HepG2 (cell line): ENCODE data around the gene FGFR4. TPM values are rescaled to one million over a fixed set of nuclear protein-coding genes. Genes with fewer than 3 reads are reported as not detected.

Experiments used
- ATAC-seq: fragments of 200-7000 bp; cut with Tn5 transposase; 3 replicates; pipeline ENCODE4 v1.9.1; 2020; ENCODE audit warnings: mild to moderate bottlenecking, moderate library complexity
- BruUV-seq: library from RNA; stranded (reverse); fragments of 400-500 nt; replicated peaks from 2 replicates; lab custom pipeline; 2021; lab: Mats Ljungman, UMichigan
- CTCF ChIA-PET: fragments of 300-600 bp; formaldehyde crosslinking; extraction: SDS; loops from one replicate; lab custom pipeline; 2021; ENCODE audit warnings: low total read pairs, inconsistent platforms, low intra/inter-chr PET ratio; lab: Yijun Ruan, JAX
- POLR2A ChIA-PET: fragments of 350-600 bp; sonication (Branson Sonifier 250); formaldehyde crosslinking; loops from one replicate; lab custom pipeline; 2020; ENCODE audit warnings: antibody characterized with exemption, inconsistent platforms; lab: Yijun Ruan, JAX
- DNase-seq: peaks from one replicate; pipeline ENCODE4 v3.0.0-alpha.2; 2015; ENCODE audit warnings: low spot score
- FAIRE-seq: peaks from 3 replicates; lab custom pipeline; 2011; peaks lifted over from hg19 to GRCh38; lab: Jason Lieb, UNC
- H2AFZ ChIP-seq: one replicate; pipeline ENCODE4 v1.6.1; 2011; ENCODE audit warnings: low read length, inconsistent platforms
- H3K27ac ChIP-seq: fragments of 300-600 bp; 3 replicates; pipeline ENCODE4 v1.8.0; 2011; ENCODE audit warnings: mixed run types, mild to moderate bottlenecking, mixed read lengths, low read length, inconsistent platforms; ENCODE audit not compliant: insufficient read depth; ENCODE audit errors: extremely low read length
- H3K27me3 ChIP-seq, 2 experiments: fragments of 200-600 bp in 1 of 2; 2 replicates in 1 of 2; 3 replicates in 1 of 2; pipeline versions ENCODE4 v1.6.0 to v1.8.0; 2011; ENCODE audit warnings: low read length in 2 of 2, mild to moderate bottlenecking in 2 of 2, moderate library complexity in 2 of 2, inconsistent platforms in 1 of 2; ENCODE audit not compliant: insufficient read depth in 2 of 2, control insufficient read depth in 1 of 2
- H3K36me3 ChIP-seq, 2 experiments: fragments of 200-600 bp in 1 of 2; replicated peaks in 1 of 2; 2 replicates in 1 of 2; 3 replicates in 1 of 2; pipeline versions ENCODE4 v1.5.1 to v1.8.0; 2011; ENCODE audit warnings: low read length in 2 of 2, inconsistent platforms in 1 of 2; ENCODE audit not compliant: insufficient read depth in 2 of 2, control insufficient read depth in 1 of 2
- H3K4me1 ChIP-seq: 2 replicates; pipeline ENCODE4 v1.5.1; 2012; ENCODE audit warnings: low read length, inconsistent platforms; ENCODE audit not compliant: insufficient read depth
- H3K4me2 ChIP-seq: 2 replicates; pipeline ENCODE4 v1.6.0; 2011; ENCODE audit warnings: low read depth, low read length, inconsistent platforms
- H3K4me3 ChIP-seq, 3 experiments: fragments of 200-600 bp in 1 of 3; sonication (generic), shearing (Covaris generic) in 1 of 3; replicated peaks in 1 of 3; 2 replicates each; pipeline ENCODE4 v1.5.1; 2011 to 2016; ENCODE audit warnings: low read length in 3 of 3, inconsistent platforms in 2 of 3, low read depth in 2 of 3, mild to moderate bottlenecking in 2 of 3, control low read depth in 1 of 3, mixed read lengths in 1 of 3; ENCODE audit not compliant: insufficient read depth in 1 of 3
- H3K79me2 ChIP-seq: one replicate; pipeline ENCODE4 v1.6.1; 2011; ENCODE audit warnings: low read length, inconsistent platforms; ENCODE audit not compliant: insufficient read depth
- H3K9ac ChIP-seq: 2 replicates; pipeline ENCODE4 v1.6.0; 2011; ENCODE audit warnings: mild to moderate bottlenecking, low read depth, low read length, inconsistent platforms; ENCODE audit not compliant: insufficient read depth
- H3K9me3 ChIP-seq: 2 replicates; pipeline ENCODE4 v1.5.1; 2012; ENCODE audit warnings: mild to moderate bottlenecking, low read length
- H4K20me1 ChIP-seq: 2 replicates; pipeline ENCODE4 v1.6.0; 2011; ENCODE audit warnings: inconsistent platforms, mild to moderate bottlenecking, low read length, moderate library complexity; ENCODE audit not compliant: insufficient read depth
- AGO1 ChIP-seq: fragments of 200-400 bp; formaldehyde crosslinking; IDR thresholded peaks from 2 replicates; pipeline ENCODE4 v1.6.1; 2017; ENCODE audit warnings: mild to moderate bottlenecking, low read depth, low read length, moderate library complexity; ENCODE audit not compliant: poor library complexity, severe bottlenecking
- HNRNPH1 ChIP-seq: fragments of 200-400 bp; formaldehyde crosslinking; optimal IDR thresholded peaks from 2 replicates; pipeline ENCODE3; 2017; ENCODE audit warnings: mild to moderate bottlenecking, low read depth, low read length
- HNRNPL ChIP-seq: fragments of 200-400 bp; formaldehyde crosslinking; IDR thresholded peaks from 2 replicates; pipeline ENCODE4 v1.6.1; 2017; ENCODE audit warnings: mild to moderate bottlenecking, low read depth, low read length
- JUND ChIP-seq: sonication (generic); formaldehyde crosslinking; IDR thresholded peaks from 2 replicates; pipeline ENCODE4 v1.8.0; 2022; ENCODE audit warnings: mild to moderate bottlenecking, missing genetic modification reagents
- KDM2A ChIP-seq: sonication (generic); formaldehyde crosslinking; IDR thresholded peaks from 2 replicates; pipeline ENCODE4 v1.4.0; 2020; ENCODE audit warnings: low read depth, missing genetic modification reagents, borderline replicate concordance
- MBD4 ChIP-seq: IDR thresholded peaks from 2 replicates; pipeline ENCODE4 v1.6.1; 2012; ENCODE audit warnings: low read length, inconsistent platforms, borderline replicate concordance
- POLR2AphosphoS2 ChIP-seq: IDR thresholded peaks from 2 replicates; pipeline ENCODE4 v1.6.1; 2011; ENCODE audit warnings: low read depth, low read length, improper control_type of control experiment
- POLR2AphosphoS5 ChIP-seq: IDR thresholded peaks from 2 replicates; pipeline ENCODE4 v1.6.1; 2012; ENCODE audit warnings: low read depth, low read length
- POLR2G ChIP-seq: fragments of 200-400 bp; formaldehyde crosslinking; IDR thresholded peaks from 2 replicates; pipeline ENCODE4 v1.6.1; 2018; ENCODE audit warnings: mild to moderate bottlenecking, low read depth, low read length, moderate library complexity
- RBFOX2 ChIP-seq: fragments of 200-400 bp; formaldehyde crosslinking; IDR thresholded peaks from 2 replicates; pipeline ENCODE4 v1.6.1; 2017; ENCODE audit warnings: low read depth, mild to moderate bottlenecking, low read length
- RBM22 ChIP-seq: fragments of 200-400 bp; formaldehyde crosslinking; optimal IDR thresholded peaks from 2 replicates; pipeline ENCODE3; 2017; ENCODE audit warnings: mild to moderate bottlenecking, low read length, moderate library complexity
- RXRB ChIP-seq: IDR thresholded peaks from 2 replicates; pipeline ENCODE4 v1.6.1; 2016; ENCODE audit warnings: borderline replicate concordance, missing genetic modification reagents, missing compliant biosample characterization
- SNAPC2 ChIP-seq: sonication (generic); formaldehyde crosslinking; IDR thresholded peaks from 2 replicates; pipeline ENCODE4 v1.8.1; 2022; ENCODE audit warnings: mild to moderate bottlenecking, missing genetic modification reagents
- SSRP1 ChIP-seq: IDR thresholded peaks from 2 replicates; pipeline ENCODE4 v1.6.1; 2016; ENCODE audit warnings: control low read depth
- YEATS4 ChIP-seq: sonication (generic); formaldehyde crosslinking; IDR thresholded peaks from 2 replicates; pipeline ENCODE4 v1.4.0; 2020; ENCODE audit warnings: missing genetic modification reagents, borderline replicate concordance
- ZC3H4 ChIP-seq: sonication (generic); formaldehyde crosslinking; IDR thresholded peaks from 2 replicates; pipeline ENCODE4 v1.4.0; 2020; ENCODE audit warnings: missing genetic modification reagents, borderline replicate concordance
- ZNF354B ChIP-seq: sonication (generic); formaldehyde crosslinking; IDR thresholded peaks from 2 replicates; pipeline ENCODE4 v1.8.0; 2022; ENCODE audit warnings: mild to moderate bottlenecking, missing genetic modification reagents
- ZNF720 ChIP-seq: sonication (generic); formaldehyde crosslinking; IDR thresholded peaks from 2 replicates; pipeline ENCODE4 v1.4.0; 2020; ENCODE audit warnings: missing genetic modification reagents
- ZNF841 ChIP-seq: sonication (generic); formaldehyde crosslinking; IDR thresholded peaks from 2 replicates; pipeline ENCODE4 v1.8.1; 2023; ENCODE audit warnings: missing genetic modification reagents, borderline replicate concordance
- WGBS: methylation state at CpG from one replicate; pipeline ENCODE4 v1.1.6; 2017; ENCODE audit warnings: low lambda C conversion rate; 5-methylcytosine and 5-hydroxymethylcytosine counted together
- in situ Hi-C: cut with HindIII; loops from 2 replicates; pipeline ENCODE4 v1.10.0; 2017; ENCODE audit warnings: low pct_unique_long_range_greater_than_20kb; ENCODE audit not compliant: extremely low pct_ligation_motif_present
- intact Hi-C: fragments of 100-400 bp; cut with micrococcal nuclease; formaldehyde crosslinking; loops from one replicate; pipeline ENCODE4 v1.10.0; 2022; ENCODE audit not compliant: unreplicated experiment
- polyA plus RNA-seq, 8 experiments: library from polyadenylated mRNA; depleted of rRNA in 3 of 8; stranded (reverse) in 7 of 8; unstranded in 1 of 8; fragments of >200 nt; fragmentation: Illumina TruSeq in 4 of 8; extraction: Trizol in 4 of 8; gene quantifications; 2 replicates each; pipeline versions ENCODE4 v1.2.1 to v1.2.3, GENCODE V29; 2011 to 2016; ENCODE audit warnings: low read depth in 4 of 8, missing spikeins in 1 of 8, mixed read lengths in 1 of 8; ENCODE audit not compliant: insufficient read depth in 1 of 8
- total RNA-seq, 5 experiments: library from RNA; depleted of rRNA; stranded (reverse); fragments of >200 nt; fragmentation: Illumina TruSeq; extraction: Trizol; gene quantifications; 2 replicates each; pipeline ENCODE4 v1.2.3, GENCODE V29; 2016; ENCODE audit warnings: low read depth in 1 of 5
- TF ChIP-seq, protein P1 (sequence below): sonication (generic); formaldehyde crosslinking; IDR thresholded peaks from 2 replicates; pipeline ENCODE4 v1.8.0; 2023; ENCODE audit warnings: mild to moderate bottlenecking, missing genetic modification reagents
- TF ChIP-seq, protein P2 (sequence below): sonication (generic); formaldehyde crosslinking; IDR thresholded peaks from 2 replicates; pipeline ENCODE4 v1.5.0; 2020; ENCODE audit warnings: mild to moderate bottlenecking, missing genetic modification reagents, borderline replicate concordance

FGFR4 gene
- total and polyA plus RNA-seq, 2 of the 13 experiments (the other 11 are each of a cell fraction or from before 2014, with no cell fraction given), result 129 to 219 TPM

DNA sequence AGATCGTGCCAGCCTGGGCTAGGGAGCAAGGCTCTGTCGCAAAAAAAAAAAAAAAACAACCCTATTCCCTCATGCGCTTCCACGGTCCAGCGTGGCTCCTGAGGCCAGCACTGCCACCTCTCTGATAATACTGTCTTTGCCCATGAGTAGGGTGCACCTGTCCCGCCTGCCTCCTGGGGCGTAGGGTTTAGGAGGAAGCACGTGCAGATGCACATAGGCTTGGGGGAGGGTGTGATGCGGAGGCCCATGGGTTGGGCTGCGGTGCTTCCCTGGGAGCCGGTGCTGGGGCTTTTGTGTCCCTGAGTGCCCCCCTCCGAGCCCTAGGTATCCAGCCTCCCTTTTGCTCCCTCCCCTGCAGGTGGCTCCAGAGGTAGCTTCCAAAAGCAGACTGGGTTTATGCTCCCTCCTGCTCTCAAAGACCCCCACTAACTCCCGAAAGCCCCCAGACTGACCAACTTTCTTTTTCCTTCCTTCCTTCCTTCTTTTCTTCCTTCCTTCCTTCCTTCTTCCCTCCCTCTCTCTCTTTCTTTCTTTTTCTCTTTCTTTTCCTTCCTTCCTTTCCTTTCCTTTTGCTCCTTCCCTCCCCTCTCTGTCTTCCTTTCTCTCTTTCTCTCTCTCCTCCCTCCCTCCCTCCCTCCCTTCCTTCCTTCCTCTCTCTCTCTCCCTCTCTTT, 12.8 kb downstream of the FGFR4 start:
- peaks cover 5% of the 10 kb centered on the region; the same call in 1 of the 2 replicates for H4K20me1 ChIP-seq
- CTCF ChIA-PET, result no interaction called here
- H3K4me2 ChIP-seq, result no peak overlapping the region
- H3K27me3 ChIP-seq, result no peaks in the 10 kb centered on the region
- peaks cover 95% of the 10 kb centered on the region for H3K4me1 ChIP-seq
- FAIRE-seq (no peak), ATAC-seq (peak; percentile 0; the same call in 1 of the 3 replicates), DNase-seq (no peak)
- no peak overlapping the region for H2AFZ ChIP-seq
- in situ Hi-C loops, result loop anchor here (25.0 kb wide), 1 partner anchor 363 kb away; the partner anchor contains the start of gene DBN1
- no peak overlapping the region for H3K4me3 ChIP-seq
- WGBS, result 83% methylated on average over 10 of the region's 13 CpGs
- BruUV-seq, result no TSS peak
- POLR2A ChIA-PET, result interaction anchor here (1.1 to 6.0 kb wide), 3 partner anchors 10 to 27 kb away, joined by 5 to 231 read pairs (median 21); partner anchors contain the start of gene FGFR4
- intact Hi-C loops, result no loop called here
- H3K9me3 ChIP-seq, result no peaks in the 10 kb centered on the region
- no peak overlapping the region for H3K27ac ChIP-seq
- no peaks in the 10 kb centered on the region for H3K79me2 ChIP-seq
- H3K36me3 ChIP-seq, result peaks cover 8 to 17% of the 10 kb centered on the region in 2 experiments; a peak in 3 of 5 replicates
- H3K9ac ChIP-seq, result no peak overlapping the region
- TF ChIP-seq, protein P1, sequence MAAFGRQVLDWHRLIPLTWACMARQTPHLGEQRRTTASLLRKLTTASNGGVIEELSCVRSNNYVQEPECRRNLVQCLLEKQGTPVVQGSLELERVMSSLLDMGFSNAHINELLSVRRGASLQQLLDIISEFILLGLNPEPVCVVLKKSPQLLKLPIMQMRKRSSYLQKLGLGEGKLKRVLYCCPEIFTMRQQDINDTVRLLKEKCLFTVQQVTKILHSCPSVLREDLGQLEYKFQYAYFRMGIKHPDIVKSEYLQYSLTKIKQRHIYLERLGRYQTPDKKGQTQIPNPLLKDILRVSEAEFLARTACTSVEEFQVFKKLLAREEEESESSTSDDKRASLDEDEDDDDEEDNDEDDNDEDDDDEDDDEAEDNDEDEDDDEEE (CRISPR knock-in tag), result no peak
- TF ChIP-seq AGO1 (peak; percentile 39), SSRP1 (CRISPR knock-in tag) (0 out of 2 replicates have a peak, but pooled peaks have one; percentile 38), ZC3H4 (CRISPR knock-in tag) (peak; percentile 52; the same call in 1 of the 2 replicates), POLR2AphosphoS2 (peak; percentile 73; the same call in 1 of the 2 replicates), POLR2AphosphoS5 (peak; percentile 46; the same call in 1 of the 2 replicates), SNAPC2 (CRISPR knock-in tag) (no peak), MBD4 (no peak), HNRNPL (0 out of 2 replicates have a peak, but pooled peaks have one; percentile 41), ZNF354B (CRISPR knock-in tag) (no peak), HNRNPH1 (peak; percentile 52), JUND (CRISPR knock-in tag) (no peak), ZNF841 (CRISPR knock-in tag) (no peak), RXRB (no peak), YEATS4 (no peak), KDM2A (CRISPR knock-in tag) (peak; percentile 43; the same call in 1 of the 2 replicates), POLR2G (peak; percentile 66; the same call in 1 of the 2 replicates), RBFOX2 (peak; percentile 57), ZNF720 (CRISPR knock-in tag) (no peak), RBM22 (peak; percentile 99)
- TF ChIP-seq, protein P2, sequence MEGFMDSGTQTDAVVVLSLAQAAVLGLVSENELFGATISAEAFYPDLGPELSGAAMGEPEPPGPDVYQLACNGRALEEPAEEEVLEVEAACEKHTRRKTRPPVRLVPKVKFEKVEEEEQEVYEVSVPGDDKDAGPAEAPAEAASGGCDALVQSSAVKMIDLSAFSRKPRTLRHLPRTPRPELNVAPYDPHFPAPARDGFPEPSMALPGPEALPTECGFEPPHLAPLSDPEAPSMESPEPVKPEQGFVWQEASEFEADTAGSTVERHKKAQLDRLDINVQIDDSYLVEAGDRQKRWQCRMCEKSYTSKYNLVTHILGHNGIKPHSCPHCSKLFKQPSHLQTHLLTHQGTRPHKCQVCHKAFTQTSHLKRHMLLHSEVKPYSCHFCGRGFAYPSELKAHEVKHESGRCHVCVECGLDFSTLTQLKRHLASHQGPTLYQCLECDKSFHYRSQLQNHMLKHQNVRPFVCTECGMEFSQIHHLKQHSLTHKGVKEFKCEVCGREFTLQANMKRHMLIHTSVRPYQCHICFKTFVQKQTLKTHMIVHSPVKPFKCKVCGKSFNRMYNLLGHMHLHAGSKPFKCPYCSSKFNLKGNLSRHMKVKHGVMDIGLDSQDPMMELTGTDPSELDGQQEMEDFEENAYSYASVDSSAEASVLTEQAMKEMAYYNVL (CRISPR knock-in tag), result peak; percentile 65; the same call in 1 of the 2 replicates
